ENCODE measurements around the gene MEGF6.
"Not testable (repeated sequence)": the region's sequence is repeated elsewhere in the genome, so short reads cannot be mapped to it uniquely, and the experiment has no call there.

The MEGF6 gene

DNA sequence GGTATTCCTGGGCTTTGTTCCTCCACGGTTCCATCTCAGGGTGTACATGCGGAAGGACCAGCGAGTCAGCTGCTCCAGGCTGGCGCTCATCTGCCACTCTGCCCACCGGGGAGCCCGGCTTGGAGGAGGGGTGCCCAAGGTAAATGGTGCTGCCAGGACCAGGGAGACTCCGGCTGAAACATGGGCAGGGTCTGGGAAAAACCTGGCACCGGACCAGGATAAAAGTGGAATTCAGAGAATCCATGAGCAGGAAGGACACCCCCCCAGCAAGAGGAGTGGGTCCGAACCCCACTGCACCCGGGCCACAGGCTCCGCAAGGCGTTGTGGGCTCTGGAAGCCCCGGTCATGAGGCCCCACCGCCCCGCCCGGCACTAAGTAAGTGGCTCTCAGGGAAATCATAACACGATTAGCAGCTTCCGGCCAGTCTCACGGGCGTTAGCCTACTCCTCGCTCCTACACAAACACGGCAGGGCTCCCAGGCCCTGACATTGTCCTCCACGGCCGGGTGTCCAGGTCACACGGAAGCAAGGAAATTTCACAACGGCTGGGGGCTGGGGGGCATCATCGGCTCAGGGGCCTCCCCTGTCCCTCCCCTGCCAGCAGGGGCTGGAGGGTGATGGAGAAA lies 21.1 kb downstream of the MEGF6 start:
- no peak for DNase-seq

DNA sequence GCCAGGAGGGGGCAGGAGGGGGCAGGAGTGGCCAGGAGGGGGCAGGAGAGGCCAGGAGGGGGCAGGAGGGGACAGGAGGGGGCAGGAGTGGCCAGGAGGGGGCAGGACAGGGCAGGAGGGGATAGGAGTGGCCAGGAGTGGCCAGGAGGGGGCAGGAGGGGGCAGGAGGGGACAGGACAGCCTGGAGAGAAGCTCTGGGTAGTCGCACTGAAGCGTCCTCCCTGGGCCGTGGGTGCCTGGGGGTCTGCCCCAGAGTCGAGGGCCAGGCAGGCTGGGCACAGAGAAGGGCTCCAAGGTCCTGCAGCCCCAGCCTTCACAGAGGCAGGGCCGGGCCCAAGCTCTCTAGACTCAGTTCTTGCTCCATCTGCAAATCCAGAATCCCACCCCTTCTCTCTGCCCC lies 22.9 kb downstream of the MEGF6 start:
- DNase-seq: no peak

DNA sequence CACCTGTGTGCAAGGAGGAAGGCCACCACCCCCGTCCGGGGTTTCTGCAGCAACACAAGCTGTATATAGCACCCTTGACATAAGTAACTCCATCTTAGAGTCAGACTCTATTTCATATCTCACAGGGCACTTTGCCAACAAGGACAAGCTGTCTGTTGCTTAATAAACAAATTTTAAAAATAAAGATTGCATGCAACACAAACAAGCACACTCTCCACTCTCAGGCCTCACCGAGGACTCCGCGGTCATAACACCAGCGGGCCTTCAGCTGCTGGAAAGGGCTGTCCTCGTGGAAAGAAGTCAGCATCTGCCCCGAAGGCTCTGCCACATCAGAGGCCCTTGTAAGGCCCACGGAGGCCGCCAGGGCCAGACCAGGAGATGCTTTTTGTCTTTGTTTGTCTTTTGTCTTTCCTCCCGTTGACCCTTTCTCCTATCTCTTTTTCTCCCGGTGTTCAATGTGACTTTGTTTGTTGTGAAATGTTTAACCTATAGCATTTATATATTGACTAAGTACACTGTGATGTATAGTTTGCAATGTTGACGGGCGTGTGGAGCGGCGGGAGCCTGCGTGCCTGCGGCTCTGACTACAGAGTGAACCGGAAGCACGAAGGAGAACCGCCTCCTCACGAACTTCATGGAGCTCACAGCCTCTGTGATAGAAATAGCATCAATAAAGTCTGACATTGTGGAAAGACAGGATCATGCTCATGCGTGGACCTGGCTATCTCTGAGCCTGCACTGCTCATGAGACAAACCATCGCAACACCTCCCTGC lies 24.1 kb downstream of the MEGF6 start:
- DNase-seq: no peak

DNA sequence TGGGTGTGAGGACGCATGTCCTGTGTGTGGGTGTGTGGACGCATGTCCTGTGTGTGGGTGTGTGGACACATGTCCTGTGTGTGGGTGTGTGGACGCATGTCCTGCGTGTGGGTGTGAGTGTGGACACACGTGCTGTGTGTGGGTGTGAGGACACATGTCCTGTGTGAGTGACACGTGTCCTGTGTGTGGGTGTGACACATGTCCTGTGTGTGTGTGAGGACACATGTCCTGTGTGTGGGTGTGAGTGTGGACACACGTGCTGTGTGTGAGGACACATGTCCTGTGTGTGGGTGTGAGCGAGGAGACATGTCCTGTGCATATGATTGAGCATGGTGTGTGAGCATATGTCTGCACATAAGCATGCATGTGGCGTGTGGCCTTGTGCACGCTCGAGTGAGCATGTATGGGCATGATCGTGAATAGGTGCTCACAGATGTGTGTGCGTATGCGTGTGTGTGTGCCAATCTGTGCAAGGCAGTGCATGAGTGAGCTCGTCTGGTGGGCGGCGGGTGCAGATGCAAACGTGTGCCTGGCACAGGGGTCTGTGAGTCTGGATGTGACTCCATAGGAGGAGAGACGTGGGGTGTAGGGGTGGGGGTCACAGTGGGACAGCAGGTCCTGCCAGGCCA lies 25.3 kb downstream of the MEGF6 start:
- DNase-seq: no peak

DNA sequence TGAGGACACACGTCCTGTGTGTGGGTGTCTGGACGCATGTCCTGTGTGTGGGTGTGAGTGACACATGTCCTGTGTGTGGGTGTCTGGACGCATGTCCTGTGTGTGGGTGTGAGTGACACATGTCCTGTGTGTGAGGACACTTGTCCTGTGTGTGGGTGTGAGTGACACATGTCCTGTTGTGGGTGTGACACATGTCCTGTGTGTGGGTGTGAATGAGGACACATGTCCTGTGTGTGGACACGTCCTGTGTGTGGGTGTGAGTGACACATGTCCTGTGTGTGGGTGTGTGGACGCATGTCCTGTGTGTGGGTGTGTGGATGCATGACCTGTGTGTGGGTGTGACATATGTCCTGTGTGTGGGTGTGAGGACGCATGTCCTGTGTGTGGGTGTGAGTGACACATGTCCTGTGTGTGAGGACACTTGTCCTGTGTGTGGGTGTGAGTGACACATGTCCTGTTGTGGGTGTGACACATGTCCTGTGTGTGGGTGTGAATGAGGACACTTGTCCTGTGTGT lies 25.9 kb downstream of the MEGF6 start:
- DNase-seq: not testable (repeated sequence)

DNA sequence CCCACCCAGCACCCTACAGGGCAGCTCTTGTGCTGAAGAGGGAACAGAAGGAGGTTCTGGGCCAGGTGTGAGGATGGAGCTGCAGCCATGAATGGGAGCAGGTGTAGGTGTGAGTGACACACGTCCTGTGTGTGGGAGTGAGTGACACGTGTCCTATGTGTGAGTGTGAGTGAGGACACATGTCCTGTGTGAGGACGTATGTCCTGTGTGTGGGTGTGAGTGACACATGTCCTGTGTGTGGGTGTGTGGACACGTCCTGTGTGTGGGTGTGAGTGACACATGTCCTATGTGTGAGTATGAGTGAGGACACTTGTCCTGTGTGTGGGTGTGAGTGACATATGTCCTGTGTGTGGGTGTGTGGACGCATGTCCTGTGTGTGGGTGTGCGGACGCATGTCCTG lies 26.4 kb downstream of the MEGF6 start:
- no peak for DNase-seq

DNA sequence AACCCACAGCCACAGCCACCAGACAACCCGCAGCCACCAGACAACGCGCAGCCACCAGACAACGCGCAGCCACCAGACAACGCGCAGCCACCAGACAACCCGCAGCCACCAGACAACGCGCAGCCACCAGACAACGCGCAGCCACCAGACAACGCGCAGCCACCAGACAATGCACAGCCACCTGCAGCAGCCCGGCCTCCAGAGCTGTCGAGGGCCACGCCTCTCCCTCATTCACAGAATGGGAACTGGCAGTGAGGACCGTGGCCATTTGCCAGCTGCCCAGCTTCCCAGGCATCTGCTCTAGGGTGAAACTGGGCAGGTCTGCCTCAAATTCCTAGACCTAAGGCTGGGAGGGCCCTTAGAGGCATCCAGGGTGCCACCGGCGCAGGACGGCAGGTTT lies 27.6 kb downstream of the MEGF6 start:
- DNase-seq: not testable (repeated sequence)

DNA sequence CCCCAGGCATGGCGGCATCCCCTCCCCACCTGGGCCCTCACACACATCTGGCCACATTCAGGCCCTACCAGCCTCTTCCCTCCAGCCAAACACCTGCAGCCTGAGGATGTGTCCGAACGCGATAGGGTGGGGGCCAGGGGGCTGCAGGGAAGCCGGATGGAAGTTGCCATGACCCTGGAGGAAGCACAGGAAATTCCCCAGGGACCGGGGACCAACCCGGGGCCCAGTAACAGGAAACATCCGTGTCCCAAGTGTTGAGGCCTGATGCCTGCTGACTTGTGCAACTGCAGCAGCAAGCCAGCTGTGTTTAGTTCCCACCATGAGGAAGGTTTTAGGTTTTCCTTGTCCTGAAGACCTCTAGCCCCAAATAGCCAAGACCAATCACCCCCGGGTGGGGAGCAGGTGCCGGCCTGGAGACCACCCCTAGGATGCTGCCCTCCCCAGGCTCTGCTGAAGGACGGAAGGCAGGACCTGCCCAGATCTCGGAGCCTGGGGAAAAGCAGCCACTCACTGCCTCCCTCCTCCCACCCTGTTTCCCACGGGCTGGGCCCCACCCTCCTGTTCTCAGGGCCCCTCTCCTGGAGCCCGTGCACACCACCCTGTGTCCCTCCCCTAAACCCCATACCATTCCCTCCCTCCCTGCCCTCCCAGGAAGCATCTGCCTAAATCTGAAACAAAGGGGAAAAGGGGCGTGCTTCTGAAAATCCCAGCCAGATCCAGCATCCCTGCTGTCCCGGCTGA lies 29.8 kb downstream of the MEGF6 start:
- no peak for DNase-seq

DNA sequence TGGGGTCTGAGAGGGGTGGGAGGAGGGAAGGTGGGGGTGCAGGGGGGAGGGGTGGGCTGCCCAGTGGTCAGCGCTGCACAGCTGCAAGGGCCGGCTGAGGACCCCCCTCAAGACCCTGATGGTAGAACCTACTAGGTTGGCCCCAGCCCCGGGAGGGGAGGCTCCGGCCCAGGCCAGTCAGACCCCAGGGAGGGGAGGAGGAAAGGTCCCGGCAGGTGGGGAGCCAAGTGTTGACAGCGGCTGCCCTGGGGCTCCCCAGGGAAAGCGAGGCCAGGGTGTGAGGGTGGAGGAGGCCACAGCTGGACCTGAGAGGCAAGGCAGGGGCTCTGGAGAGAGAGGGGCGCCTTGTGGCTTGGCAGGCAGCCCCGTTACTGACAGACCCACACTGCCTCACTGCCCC lies 31.1 kb downstream of the MEGF6 start:
- DNase-seq: no peak

DNA sequence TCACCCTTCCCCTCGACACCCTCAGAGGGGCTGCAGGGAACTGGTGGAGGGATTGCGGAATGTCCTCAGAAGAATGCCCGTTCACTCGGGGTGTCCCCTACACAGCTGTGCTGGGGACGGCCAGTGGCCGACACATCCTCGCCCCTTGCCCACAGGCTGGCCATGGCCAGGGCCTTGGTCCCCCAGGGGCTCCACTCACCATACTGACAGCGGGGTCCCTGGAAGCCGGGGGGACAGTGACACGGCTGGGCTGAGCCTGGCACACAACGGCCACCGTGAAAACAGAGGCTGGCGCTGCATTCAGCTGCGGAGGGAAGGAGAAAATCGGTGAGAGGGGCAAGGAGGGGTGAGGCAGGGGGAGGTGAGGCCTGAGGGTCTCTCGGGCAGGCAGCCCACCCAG lies 31.7 kb downstream of the MEGF6 start:
- no peak for DNase-seq

DNA sequence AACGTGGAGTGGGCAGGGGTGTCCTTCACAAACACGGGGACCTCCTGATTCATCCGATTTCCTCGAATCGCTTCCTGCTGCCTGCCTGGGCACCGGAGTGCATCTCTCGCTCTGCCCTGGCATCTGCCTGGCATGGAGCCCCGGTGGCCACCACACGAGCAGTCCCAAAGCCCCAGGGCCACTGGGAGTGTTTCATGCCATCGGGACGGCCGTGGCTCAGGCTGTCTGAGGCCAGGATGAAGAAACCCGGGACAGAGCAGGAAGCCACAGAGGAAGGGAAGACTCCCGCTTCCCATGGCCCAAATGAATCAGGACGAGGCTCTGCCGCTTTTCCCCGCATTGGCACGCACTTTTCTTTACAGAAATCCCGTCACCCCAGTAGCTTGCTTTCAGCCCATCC lies 32.4 kb downstream of the MEGF6 start:
- DNase-seq: no peak

DNA sequence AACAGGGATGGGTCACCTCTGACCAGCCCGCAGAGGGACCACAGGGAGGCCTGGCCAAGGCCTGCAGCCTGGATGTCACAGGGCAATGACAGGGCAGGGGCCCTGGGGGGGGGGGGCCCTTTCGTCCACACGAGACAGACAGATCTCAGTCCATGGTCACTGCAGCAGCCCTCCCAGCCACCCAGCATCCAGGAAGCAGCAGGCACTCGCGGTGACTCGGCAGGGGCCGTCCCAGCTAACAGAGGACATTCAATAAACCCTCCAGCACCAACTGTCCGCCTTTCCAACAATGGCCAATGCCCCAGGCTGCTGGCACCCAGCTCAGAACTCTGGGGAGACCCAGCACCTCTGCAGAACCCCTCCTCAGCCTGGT lies 32.9 kb downstream of the MEGF6 start:
- no peak for DNase-seq

DNA sequence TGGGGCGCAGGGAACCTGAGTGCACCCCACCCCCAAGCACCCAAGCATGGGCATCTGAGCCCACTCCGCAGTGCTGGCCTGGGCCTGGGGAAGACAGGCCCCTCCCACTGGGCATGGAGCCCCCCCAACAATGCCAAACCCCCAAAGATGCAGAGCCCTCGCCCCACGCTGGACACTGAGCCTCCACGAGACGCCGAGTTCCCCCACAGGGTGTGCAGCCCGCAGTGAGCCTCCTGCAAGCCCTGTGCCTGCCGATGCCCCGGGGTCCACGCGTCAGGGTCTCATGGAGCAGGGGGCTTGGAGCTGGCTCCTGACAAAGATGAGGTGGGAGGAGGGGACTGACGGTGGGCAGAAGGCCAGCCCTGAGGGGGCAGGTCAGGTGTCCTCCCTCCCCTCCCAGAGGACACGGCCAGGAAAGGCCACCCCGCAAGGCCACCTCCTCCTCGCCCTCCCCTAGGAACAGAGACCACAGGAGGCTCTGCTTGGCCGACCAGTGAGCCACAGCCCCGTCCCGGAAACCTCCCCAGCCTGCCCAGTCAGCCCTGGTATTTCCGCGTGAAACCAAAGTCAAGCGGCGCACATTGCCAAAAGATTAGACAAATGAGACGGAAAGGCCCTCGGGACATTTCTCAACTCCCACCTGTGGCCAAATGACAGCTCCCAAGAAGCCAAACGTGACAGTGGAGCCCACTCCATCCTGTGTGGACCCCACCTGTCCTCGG lies 33.4 kb downstream of the MEGF6 start:
- no peak for DNase-seq

DNA sequence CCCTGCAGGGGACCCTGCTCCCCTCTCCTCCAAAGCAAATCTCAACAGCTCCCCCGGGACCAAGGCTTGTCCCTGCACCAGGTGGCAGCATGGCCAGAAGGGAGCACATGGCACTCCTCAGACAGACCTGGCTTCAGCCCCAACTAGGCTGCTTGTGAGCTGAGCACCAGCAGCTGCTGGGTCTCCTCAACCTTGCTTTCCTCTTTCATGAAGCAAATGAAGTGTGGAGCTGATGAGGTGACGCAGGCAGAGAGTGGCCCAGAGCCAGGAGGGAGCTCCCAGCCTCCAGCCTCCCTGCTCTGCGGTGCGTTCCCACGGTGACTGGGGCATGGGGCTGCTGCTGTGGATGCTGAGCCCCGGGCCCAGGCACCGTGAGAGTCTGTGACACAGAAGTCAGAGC lies 34.0 kb downstream of the MEGF6 start:
- no peak for DNase-seq

DNA sequence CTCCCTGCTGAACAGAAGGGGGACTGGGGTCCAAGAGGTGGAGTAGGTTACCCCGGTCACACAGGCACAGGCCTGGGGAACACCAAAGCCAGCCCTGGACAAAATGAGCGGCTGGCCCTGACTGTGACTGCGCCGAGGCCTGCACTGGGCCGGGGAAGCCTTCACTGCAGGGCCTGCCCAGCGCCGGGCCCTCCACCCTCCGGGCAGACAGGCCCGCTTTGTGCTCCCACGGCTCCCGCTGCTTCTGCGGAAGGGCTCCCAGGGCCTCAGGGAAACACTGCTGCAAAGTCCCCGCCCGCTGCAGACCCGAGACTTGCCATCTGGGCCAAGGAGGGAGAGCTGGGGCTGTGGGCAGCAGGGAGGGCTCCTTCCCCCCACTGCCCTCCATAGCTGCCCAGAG lies 35.3 kb downstream of the MEGF6 start:
- DNase-seq: no peak

DNA sequence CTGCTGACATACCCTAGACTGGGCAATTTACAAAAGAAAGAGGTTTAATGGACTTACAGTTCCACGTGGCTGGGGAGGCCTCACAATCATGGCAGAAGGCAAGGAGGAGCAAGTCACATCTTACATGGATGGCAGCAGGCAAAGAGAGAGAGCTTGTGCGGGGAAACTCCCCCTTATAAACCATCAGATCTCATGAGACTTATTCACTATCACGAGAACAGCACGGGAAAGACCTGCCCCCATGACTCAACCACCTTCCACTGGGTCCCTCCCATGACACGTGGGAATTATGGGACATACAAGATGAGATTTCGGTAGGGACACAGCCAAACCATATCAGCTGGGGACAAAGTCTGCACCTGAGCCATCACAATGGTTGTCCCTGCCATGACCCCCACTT lies 35.8 kb downstream of the MEGF6 start:
- not testable (repeated sequence) for DNase-seq

DNA sequence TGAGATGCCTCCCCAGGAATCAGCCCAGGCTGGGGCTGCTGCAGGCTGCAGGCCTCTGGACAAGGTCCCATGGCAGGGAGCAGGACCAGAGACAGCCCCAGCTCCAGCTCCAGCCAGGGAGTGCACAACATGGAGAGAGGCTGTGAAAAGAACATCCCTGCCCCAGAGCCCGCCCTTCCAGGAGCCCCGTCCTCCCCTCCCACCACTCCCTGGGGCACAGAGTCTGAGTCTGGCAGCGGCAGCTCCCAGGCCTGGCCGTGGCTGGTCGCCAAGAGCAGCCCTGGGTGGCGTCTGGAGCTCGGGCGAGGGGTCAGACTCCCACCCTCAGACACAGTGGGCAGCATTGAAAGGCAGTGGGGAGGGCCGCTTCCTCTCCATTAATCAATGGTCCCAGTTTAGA lies 37.8 kb downstream of the MEGF6 start:
- DNase-seq: no peak

DNA sequence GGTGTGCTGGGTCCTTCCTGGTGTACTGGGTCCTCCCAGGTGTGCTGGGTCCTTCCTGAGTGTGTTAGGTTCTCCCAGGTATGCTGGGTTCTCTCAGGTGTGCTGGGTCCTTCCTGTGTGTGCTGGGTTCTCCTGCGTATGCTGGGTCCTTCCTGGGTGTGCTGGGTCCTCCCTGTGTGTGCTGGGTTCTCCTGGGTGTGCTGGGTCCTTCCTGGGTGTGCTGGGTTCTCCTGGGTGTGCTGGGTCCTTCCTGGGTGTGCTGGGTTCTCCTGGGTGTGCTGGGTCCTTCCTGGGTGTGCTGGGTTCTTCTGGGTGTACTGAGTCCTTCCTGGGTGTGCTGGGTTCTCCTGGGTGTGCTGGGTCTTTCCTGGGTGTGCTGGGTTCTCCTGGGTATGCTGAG lies 38.7 kb downstream of the MEGF6 start:
- DNase-seq: not testable (repeated sequence)

DNA sequence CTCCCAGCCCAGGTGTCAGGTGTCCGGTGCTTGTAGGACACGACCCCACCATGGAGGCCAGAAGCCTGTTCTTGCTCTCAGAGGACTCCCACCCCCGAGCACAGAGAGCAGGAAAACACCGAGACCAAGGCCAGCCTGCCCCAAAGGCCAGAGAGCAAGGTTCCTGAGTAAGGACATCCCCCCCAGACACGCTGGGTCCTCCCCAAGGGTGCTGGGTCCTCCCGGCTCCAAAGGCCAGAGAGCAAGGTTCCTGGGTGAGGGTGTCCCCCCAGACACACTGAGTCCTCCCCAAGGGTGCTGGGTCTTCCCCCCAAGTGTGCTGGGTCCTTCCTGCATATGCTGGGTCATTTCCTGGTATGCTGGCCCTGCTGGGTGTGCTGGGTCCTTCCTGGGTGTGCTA lies 40.0 kb downstream of the MEGF6 start:
- no peak for DNase-seq

DNA sequence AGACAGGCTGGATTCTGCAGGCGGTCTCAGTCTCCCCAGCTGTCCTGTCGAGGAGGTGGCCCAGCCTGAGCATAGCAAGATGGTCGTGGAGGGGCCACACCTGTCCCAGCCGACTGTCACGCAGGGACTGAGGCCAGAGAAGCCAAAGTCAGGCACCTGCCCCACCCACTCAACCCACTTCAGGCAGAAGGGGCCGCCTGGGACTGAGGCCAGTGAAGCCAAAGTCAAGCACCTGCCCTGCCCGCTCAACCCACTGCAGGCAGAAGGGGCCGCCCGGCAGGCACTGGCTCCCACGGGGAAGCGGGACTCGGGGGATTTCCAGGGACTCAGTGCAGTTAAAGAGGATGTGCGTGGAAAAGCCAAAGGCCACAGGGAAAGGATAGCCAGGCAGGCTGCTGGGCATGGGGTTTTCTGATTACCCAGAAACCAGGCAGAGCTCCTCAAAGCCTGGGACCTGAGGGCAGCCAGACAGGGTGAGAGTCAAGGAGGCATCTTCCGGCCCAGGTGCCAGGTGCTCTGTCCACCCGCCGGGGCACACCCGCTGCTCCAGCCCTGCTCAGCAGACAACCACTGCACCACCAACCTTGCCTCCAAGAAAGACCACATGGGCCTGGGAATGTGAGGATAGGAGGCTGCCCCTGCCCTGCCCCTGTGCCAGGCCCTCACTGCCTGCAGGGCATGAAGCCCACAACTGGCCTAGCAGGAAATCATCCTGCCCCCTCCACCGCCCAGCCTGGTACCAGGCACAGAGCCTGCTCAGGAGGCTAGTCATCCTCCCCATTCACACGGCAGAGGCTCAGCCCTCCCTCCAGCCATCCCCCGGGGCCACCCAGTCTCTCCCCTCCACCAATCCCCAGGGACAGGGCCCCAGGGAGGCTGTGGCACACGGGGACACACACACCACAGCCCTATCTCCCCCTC lies 41.0 kb downstream of the MEGF6 start:
- DNase-seq: no peak

DNA sequence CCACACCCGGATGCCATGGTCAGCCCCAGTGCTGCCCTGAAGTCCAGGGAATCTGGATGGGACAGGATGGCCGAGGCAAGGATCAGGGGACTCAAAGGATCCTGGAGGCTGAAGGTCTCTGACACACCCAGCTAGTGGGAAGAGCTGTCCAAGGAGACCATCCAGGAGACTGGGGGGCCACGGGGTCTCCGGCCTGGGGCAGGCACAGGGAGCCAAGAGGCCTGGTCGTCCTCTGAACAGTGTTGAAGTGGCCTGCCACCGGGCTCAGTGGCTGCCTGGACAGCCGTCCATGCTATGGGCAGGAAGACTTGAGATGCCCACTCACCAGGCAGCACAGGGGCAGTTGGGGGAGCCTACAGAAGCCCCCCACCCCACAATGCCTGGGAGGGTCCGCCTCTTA lies 41.9 kb downstream of the MEGF6 start:
- no peak for DNase-seq
